Inflammatory macrophage treated with lipopolysaccharide for 4 hours (primary cell): ENCODE data around the gene DCAF15.

Experiments
- DNase-seq: peaks from one replicate; pipeline ENCODE4 v3.0.0-alpha.2; 2020

DCAF15 gene

DNA sequence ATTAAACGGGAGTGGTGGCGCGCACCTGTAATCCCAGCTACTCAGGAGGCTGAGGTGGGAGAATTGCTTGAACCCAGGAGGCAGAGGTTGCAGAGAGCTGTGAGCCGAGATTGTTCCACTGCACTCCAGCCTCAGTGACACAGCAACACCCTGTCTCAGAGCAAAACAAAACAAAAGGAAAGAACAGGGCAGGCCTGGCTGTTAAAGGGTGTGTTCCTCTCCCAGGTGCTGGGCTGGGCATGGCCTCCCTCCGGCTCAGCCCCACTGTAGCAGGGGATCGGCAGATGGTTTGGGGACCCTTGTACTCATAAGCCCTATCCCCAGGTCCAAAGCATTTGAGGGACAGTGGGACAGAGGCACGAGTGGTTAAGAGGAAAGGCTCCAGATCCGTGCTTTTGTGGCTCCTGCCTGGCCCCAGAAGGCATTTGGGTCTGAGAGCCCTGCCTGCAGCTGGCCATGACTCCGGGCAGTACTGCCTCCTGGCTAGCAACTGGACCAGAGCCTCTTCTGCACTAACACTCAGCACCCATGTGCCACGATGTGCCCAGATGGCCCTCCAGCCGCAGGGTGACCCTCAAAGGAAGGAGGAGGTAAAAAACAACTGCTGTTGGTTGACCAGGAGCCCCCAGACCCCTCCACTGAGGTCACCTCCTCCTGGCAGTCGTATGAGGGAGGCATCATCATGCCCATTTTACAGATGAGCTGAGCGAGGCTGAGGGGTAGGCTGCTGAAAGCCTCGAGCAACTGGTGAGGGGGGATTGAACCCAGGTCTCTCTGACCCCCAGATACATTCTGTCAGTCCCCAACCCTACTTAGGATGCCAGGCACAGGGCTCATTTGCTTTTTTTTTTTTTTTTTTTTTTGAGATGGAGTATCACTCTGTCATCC, 43.8 kb downstream of the DCAF15 start:
- no peak for DNase-seq

DNA sequence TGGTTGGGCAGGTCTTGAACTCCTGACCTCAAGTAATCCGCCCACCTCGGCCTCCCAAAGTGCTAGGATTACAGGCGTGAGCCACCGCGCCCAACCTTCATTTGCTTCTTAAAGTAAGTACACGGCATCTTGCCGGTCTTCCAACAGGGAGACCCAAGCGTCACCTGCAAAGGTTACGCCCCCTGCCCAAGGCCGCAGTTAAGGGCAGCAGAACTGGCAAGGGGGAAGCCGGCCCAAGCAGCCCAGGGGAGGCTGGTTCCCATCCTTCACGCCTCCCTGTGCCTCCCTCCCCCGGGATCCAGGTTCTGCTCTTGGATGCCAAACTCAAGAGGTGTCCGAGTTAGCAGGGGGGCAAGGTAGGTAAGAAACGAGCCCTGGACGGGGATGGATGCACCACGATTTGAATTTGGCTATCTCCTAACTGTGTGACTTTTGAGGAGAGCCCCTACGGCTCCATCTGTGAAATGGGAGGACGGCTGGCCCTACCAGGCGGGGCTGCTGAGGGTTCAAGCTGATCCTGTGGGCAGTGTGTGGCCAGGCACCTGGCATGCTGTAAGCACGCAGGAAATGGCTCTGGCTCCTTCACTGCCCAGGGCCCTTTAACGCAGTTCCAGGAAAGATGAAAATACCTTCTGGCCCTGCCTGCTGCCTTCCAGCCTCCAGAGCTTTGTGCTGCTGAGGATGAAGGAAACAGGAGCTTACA, 44.8 kb downstream of the DCAF15 start:
- DNase-seq: no peak

GRCh38 chr19:13997631-13997962, 45.3 kb downstream of the DCAF15 start:
- DNase-seq: no peak

GRCh38 chr19:13998426-13998825, 46.1 kb downstream of the DCAF15 start:
- DNase-seq: no peak

GRCh38 chr19:13999085-13999484, 46.8 kb downstream of the DCAF15 start:
- DNase-seq: no peak

- DNase-seq: no peak
Observed at GRCh38 chr19:14000691-14001375, 48.5 kb downstream of the DCAF15 start.

DNA sequence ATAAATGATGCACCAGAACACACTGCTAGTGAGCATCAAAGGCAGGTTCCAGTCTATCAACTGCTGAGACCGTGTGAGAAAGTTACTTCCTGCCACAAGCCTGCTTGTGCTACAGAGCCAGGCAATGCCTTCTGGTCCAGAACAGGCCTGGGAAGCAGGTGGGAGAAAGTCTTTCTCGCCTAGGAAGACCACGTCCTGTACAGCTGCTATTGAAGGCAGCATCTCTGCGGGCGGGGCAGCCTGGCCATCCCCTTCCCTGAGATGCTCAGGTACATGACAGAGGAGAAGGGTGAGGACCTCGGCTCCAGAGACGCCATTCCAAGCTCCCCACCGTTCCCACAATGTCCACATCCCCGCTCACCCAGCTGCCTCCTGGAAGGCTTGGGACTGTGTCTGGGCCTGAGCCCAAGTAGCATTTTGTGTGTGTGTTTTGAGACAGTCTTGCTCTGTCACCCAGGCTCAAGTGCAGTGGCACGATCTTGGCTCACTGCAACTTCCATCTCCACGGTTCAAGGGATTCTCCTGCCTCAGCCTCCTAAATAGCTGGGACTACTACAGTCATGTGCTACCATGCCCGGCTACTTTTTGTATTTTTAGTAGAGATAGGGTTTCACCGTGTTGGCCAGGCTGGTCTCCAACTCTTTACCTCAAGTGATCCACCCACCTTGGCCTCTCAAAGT, 50.4 kb downstream of the DCAF15 start:
- no peak for DNase-seq

DNA sequence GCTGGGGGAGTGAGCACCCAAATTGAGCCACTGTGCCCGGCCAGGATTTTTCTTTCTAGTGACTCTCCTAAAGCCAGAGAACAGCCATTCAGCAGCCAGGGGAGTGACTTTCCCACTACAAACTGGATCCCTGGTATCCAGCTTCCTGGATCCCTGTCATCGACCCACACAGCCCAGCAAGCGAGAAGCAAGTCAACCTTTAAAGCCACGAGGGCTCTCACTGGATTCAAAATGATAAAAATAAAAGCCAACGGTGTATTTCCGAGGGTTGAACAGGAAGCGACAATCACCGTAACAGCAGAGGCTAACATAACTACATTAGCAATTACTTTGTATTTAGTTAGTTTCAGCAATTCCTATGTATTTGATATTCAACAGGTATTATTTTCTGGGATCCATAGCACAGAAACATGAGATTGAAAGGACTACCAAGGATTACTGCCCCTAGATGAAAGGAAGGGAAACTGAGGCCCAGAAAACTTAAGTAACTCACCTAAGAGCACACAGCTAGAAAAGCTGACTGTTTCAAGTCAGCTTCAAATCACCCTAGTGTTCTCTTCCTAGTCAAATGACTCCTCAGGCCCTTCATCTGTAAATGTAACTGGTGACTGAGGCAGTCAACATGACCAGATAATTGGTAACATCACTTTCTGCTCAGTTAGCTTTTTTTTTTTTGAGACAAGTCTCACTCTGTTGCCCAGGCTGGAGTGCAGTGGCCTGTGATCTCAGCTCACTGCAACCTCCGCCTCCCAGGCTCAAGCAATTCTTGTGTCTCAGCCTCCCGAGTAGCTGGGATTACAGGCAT, 51.1 kb downstream of the DCAF15 start:
- peak; percentile 49 for DNase-seq

DNA sequence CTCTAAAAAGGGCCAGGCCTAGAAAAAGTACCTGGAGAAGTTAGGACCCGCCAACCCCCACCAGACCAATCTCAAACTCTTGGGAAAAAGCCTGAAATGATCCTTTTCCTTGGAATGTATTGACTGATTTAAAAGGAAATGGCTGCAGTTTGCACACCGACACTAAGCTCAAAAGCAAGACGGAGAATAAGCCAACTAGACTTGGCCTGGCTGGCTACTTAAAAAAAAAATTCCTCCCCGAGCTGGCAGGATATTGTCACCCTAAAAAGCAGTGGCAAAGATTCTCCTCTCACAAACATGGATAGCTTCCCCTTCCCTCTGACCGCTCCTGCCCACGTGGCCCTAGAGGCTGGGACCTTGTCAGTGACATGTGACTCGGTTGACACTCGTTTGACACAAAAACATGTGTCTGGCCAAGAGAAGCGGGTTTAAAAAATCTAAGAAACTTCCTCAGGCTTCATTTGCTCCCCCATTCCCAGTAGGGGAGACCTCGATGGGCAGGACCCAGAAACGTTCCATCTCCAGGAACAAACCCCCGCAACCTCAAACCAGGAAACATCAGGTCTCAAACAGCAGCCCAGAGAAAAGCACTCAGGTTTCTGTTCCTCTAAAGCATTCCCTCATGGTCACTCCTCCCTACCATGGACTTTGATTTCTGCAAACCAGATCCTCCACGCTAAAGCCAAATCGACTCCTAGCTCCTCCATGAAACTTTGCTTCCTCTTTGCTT, 52.5 kb downstream of the DCAF15 start:
- DNase-seq: peak; percentile 87

- DNase-seq: peak; percentile 82
Observed at GRCh38 chr19:14005349-14006084, 53.2 kb downstream of the DCAF15 start.

DNA sequence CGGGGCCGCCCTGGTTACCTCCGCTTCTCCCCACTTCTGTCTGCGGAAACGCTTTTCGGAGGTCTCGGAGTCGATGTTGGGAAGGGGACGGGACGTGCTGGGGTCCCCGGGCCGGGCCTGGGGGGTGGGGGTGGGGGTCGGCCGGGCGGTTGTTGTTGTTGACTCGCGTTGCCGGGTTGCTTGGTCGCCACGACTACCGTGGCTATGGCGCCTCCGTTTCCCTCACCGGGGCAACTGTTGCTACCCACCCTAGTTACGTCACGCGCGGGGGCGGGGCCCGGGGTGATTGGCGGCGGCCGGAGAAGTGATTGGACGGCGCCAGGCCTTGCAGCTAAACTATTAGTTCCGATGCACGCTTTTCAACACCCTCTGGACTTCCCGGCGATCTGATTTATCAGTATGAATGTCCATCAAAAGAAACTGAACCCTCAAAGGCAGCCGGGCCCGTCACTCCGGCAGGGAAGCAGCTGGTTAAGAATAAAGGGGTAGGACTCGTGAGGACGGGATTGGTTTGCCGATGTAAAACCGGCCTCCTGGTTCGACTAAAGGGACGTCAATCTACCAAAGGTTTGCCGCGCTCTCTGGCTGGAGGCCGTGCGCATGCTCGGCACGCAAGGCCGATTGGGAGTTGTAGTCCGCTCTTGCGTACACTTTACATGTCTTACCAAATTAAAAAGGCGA, 53.9 kb downstream of the DCAF15 start, which contains the start of gene RFX1:
RFX1 (minus strand) TSS at position 236 of the 681 bp plus-strand sequence. CDS start 12,477 bp downstream, outside the sequence.
- peak; percentile 100 for DNase-seq

DNA sequence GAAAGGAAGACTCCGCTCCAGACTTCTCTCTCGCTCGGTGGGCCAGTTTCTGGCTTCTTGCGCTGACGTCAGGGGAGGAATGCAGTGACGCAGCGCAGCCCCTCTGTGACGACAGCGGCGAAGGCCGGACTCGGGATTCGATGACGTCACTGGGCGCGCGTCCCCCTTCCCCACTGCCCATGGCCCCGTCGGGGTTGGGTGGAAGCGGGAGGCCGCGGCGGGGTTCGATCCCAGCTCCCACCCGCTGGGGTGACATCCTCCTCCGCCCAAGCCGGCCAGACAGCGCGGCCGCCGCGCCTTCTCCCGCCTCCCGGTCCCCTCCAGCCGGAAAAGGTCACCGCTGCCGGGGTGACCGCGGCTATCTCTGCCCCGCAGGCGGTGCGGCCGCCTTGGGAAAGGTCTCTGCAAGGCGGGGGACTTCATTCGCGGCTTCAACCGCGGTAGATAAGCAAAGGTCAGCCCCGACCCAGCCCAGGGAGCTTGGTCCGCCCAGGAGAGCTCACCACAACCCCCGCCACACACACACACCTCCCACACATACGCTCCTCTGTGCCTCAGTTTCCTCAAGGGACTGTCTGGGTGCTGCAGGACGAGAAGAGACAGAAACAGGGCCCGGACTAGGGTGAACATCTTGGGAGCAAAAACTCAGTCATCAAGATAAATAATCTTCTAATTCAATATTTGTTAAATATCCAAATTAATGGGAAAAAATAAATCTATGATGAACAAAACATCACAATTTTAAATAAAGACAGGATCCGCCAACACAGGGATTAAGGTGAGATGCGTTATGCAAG, 54.7 kb downstream of the DCAF15 start:
- DNase-seq: no peak
